HCT116 (cell line): Measurements from ENCODE around the gene DOCK4. TPM values are rescaled to one million over a fixed set of nuclear protein-coding genes. Genes with fewer than 3 reads are reported as not detected.

ENCODE experiments used
- ATAC-seq: fragments of 200-7000 bp; cut with Tn5 transposase; 2 replicates; pipeline ENCODE4 v1.9.1; 2020; ENCODE audit warnings: mild to moderate bottlenecking, moderate library complexity
- BruUV-seq: library from RNA; stranded (reverse); fragments of 400-500 nt; replicated peaks from 2 replicates; lab custom pipeline; 2021; lab: Mats Ljungman, UMichigan
- CTCF ChIA-PET: fragments of 300-600 bp; sonication (Branson Sonifier 250); formaldehyde crosslinking; loops from one replicate; lab custom pipeline; 2021; ENCODE audit warnings: antibody characterized with exemption; lab: Charles Lee
- POLR2A ChIA-PET: fragments of 300-600, 350-600 bp; sonication (Branson Sonifier 250); formaldehyde crosslinking; loops from one replicate; lab custom pipeline; 2021; ENCODE audit warnings: antibody characterized with exemption; lab: Charles Lee
- RAD21 ChIA-PET, 2 experiments: fragments of 300-600 bp; sonication (Branson Sonifier 250); formaldehyde crosslinking; loops; one replicate each; lab custom pipeline; 2023; ENCODE audit warnings: low total read pairs in 2 of 2; ENCODE audit not compliant: uncharacterized antibody in 2 of 2, unreplicated experiment in 2 of 2, low non-redundant PET in 1 of 2; lab: Charles Lee
- DNase-seq: peaks from one replicate; pipeline ENCODE4 v3.0.0-alpha.2; 2010; ENCODE audit warnings: low read depth, low spot score
- H2AFZ ChIP-seq: fragments of 200-600 bp; shearing (Covaris generic), sonication (generic); 2 replicates; pipeline ENCODE4 v1.6.1; 2017; ENCODE audit warnings: low read depth, mixed run types, mixed read lengths, antibody characterized with exemption, low read length; ENCODE audit not compliant: poor library complexity, severe bottlenecking
- H3K27ac ChIP-seq: 2 replicates; pipeline ENCODE4 v1.5.1; 2012; ENCODE audit warnings: low read depth, low read length
- H3K27me3 ChIP-seq: fragments of 200-600 bp; sonication (generic); 2 replicates; pipeline ENCODE4 v1.6.1; 2016; ENCODE audit warnings: mixed run types, low read length, mixed read lengths; ENCODE audit not compliant: insufficient read depth
- H3K36me3 ChIP-seq, 2 experiments: fragments of 200-500 bp in 1 of 2; fragments of 200-600 bp in 1 of 2; sonication (Bioruptor generic) in 1 of 2; sonication (generic) in 1 of 2; 2 replicates each; pipeline versions ENCODE4 v1.5.1 to v1.6.1; 2014 to 2016; ENCODE audit warnings: low read length in 2 of 2, inconsistent platforms in 1 of 2, mixed read lengths in 1 of 2, mixed run types in 1 of 2; ENCODE audit not compliant: insufficient read depth in 2 of 2, control insufficient read depth in 1 of 2
- H3K4me1 ChIP-seq, 2 experiments: fragments of 200-600 bp in 1 of 2; sonication (generic) in 1 of 2; 2 replicates each; pipeline versions ENCODE4 v1.5.1 to v1.6.1; 2012 to 2017; ENCODE audit warnings: low read length in 2 of 2, inconsistent platforms in 1 of 2, mild to moderate bottlenecking in 1 of 2, mixed read lengths in 1 of 2, mixed run types in 1 of 2, moderate library complexity in 1 of 2; ENCODE audit not compliant: insufficient read depth in 2 of 2, control insufficient read depth in 1 of 2
- H3K4me2 ChIP-seq: fragments of 200-600 bp; sonication (generic); 2 replicates; pipeline ENCODE4 v1.6.1; 2017; ENCODE audit warnings: mixed run types, low read length, mixed read lengths
- H3K4me3 ChIP-seq, 2 experiments: fragments of 200-600 bp in 1 of 2; sonication (generic) in 1 of 2; replicated peaks in 1 of 2; 2 replicates each; pipeline ENCODE4 v1.5.1; 2011 to 2016; ENCODE audit warnings: low read length in 2 of 2, control low read depth in 1 of 2, low read depth in 1 of 2, mild to moderate bottlenecking in 1 of 2, mixed read lengths in 1 of 2, mixed run types in 1 of 2
- H3K79me2 ChIP-seq: fragments of 200-600 bp; sonication (generic); 2 replicates; pipeline ENCODE4 v1.6.1; 2017; ENCODE audit warnings: mild to moderate bottlenecking, mixed run types, low read length, moderate library complexity, mixed read lengths; ENCODE audit not compliant: insufficient read depth
- H3K9ac ChIP-seq: fragments of 200-600 bp; sonication (generic); 2 replicates; pipeline ENCODE4 v1.6.1; 2016; ENCODE audit warnings: low read length, mixed read lengths
- H3K9me2 ChIP-seq: fragments of 200-600 bp; sonication (generic), shearing (Covaris generic); 2 replicates; pipeline ENCODE4 v1.6.1; 2017; ENCODE audit warnings: mixed run types, mild to moderate bottlenecking, moderate library complexity; ENCODE audit not compliant: insufficient read depth
- H3K9me3 ChIP-seq, 2 experiments: fragments of 200-500 bp in 1 of 2; fragments of 200-600 bp in 1 of 2; sonication (Bioruptor generic) in 1 of 2; sonication (generic) in 1 of 2; 2 replicates each; pipeline ENCODE4 v1.6.1; 2014 to 2017; ENCODE audit warnings: low read length in 2 of 2, mixed read lengths in 2 of 2, inconsistent platforms in 1 of 2, low read depth in 1 of 2, mild to moderate bottlenecking in 1 of 2, mixed run types in 1 of 2, moderate library complexity in 1 of 2; ENCODE audit not compliant: control insufficient read depth in 1 of 2, insufficient read depth in 1 of 2
- H4K20me1 ChIP-seq: fragments of 200-600 bp; sonication (generic), shearing (Covaris generic); 2 replicates; pipeline ENCODE4 v1.6.1; 2017; ENCODE audit warnings: mixed run types, mild to moderate bottlenecking, moderate library complexity; ENCODE audit not compliant: insufficient read depth
- CBX3 ChIP-seq: IDR thresholded peaks from 2 replicates; pipeline ENCODE4 v1.6.1; 2012; ENCODE audit warnings: low read depth
- CEBPB ChIP-seq: IDR thresholded peaks from 2 replicates; pipeline ENCODE4 v1.6.1; 2012; ENCODE audit warnings: low read depth
- ELF1 ChIP-seq: IDR thresholded peaks from 2 replicates; pipeline ENCODE4 v1.6.1; 2012; ENCODE audit warnings: low read depth, borderline replicate concordance
- EZH2 ChIP-seq: fragments of 200-600 bp; sonication (generic); IDR thresholded peaks from 2 replicates; pipeline ENCODE4 v1.6.1; 2017; ENCODE audit warnings: antibody characterized with exemption, mixed run types
- FOSL1 ChIP-seq: IDR thresholded peaks from 2 replicates; pipeline ENCODE4 v1.6.1; 2012; ENCODE audit warnings: low read depth
- JUND ChIP-seq: IDR thresholded peaks from 2 replicates; pipeline ENCODE4 v1.6.1; 2012
- MAX ChIP-seq: IDR thresholded peaks from 2 replicates; pipeline ENCODE4 v1.6.1; 2012
- RAD21 ChIP-seq: IDR thresholded peaks from 2 replicates; pipeline ENCODE4 v1.6.1; 2012; ENCODE audit warnings: low read depth, mild to moderate bottlenecking
- SP1 ChIP-seq: IDR thresholded peaks from 2 replicates; pipeline ENCODE4 v1.6.1; 2012; ENCODE audit warnings: low read depth
- SRF ChIP-seq: IDR thresholded peaks from 2 replicates; pipeline ENCODE4 v1.6.1; 2012; ENCODE audit warnings: low read depth
- YY1 ChIP-seq: IDR thresholded peaks from 2 replicates; pipeline ENCODE4 v1.6.1; 2011; ENCODE audit warnings: low read length, low read depth, moderate library complexity, mild to moderate bottlenecking; ENCODE audit not compliant: insufficient replicate concordance; ENCODE audit errors: extremely low read depth
- ZFX ChIP-seq: fragments of 450-650 bp; IDR thresholded peaks from 2 replicates; pipeline ENCODE4 v1.6.1; 2017
- ZNF274 ChIP-seq: fragments of 200-500 bp; sonication (Bioruptor generic); IDR thresholded peaks from 2 replicates; pipeline ENCODE4 v1.6.1; 2014; ENCODE audit warnings: mild to moderate bottlenecking, low read depth, low read length, inconsistent platforms
- intact Hi-C: fragments of 100-400 bp; cut with micrococcal nuclease; formaldehyde crosslinking; loops from 2 replicates; pipeline ENCODE4 v1.10.0; 2022
- total RNA-seq: library from RNA; stranded (reverse); gene quantifications from one replicate; pipeline ENCODE4 v1.2.1, GENCODE V29; 2021; ENCODE audit not compliant: unreplicated experiment
- TF ChIP-seq, protein P1 (sequence below): IDR thresholded peaks from 2 replicates; pipeline ENCODE4 v1.6.1; 2011; ENCODE audit warnings: mild to moderate bottlenecking, low read length, moderate library complexity; ENCODE audit not compliant: insufficient replicate concordance; ENCODE audit errors: extremely low read depth
- TF ChIP-seq, protein P2 (sequence below), 3 experiments: fragments of 200-600 bp in 1 of 3; sonication (generic) in 1 of 3; IDR thresholded peaks in 2 of 3; conservative IDR thresholded peaks in 1 of 3; 2 replicates each; pipeline ENCODE4 v1.5.1; 2012 to 2017; ENCODE audit warnings: low read depth in 2 of 3, low read length in 2 of 3, antibody characterized with exemption in 1 of 3, borderline replicate concordance in 1 of 3, control low read depth in 1 of 3, mild to moderate bottlenecking in 1 of 3, mixed read lengths in 1 of 3, mixed run types in 1 of 3, moderate library complexity in 1 of 3; ENCODE audit not compliant: insufficient read depth in 1 of 3

The DOCK4 gene
- total RNA-seq, 1 experiment from 2014 or later, result 2.2 TPM

- no peak for TF ChIP-seq ZNF274
- TF ChIP-seq CBX3, result no peak
These were observed 511.8 kb downstream of the DOCK4 start (continued) for GRCh38 chr7:111694376-111694775.

GRCh38 chr7:111690364-111691111 is 515.7 kb downstream of the DOCK4 start:
- H3K9ac ChIP-seq, result no peak overlapping the region
- no peaks in the 10 kb centered on the region for H3K79me2 ChIP-seq
- no peak for DNase-seq
- POLR2A ChIA-PET, result no interaction called here
- CTCF ChIA-PET, result no interaction called here
- H3K36me3 ChIP-seq, result no peaks in the 10 kb centered on the region
- H4K20me1 ChIP-seq, result no peaks in the 10 kb centered on the region
- no peak overlapping the region for H2AFZ ChIP-seq
- RAD21 ChIA-PET, result no interaction called here
- H3K9me3 ChIP-seq, result no peaks in the 10 kb centered on the region
- H3K27ac ChIP-seq, result no peak overlapping the region
- H3K4me3 ChIP-seq, result no peak overlapping the region
- no peaks in the 10 kb centered on the region for H3K27me3 ChIP-seq
- intact Hi-C loops, result no loop called here
- no peak overlapping the region for H3K4me2 ChIP-seq
- H3K9me2 ChIP-seq, result no peaks in the 10 kb centered on the region
- no peak for TF ChIP-seq SP1
- no TSS peak for BruUV-seq
- no peak for ATAC-seq
- no peaks in the 10 kb centered on the region for H3K4me1 ChIP-seq

DNA sequence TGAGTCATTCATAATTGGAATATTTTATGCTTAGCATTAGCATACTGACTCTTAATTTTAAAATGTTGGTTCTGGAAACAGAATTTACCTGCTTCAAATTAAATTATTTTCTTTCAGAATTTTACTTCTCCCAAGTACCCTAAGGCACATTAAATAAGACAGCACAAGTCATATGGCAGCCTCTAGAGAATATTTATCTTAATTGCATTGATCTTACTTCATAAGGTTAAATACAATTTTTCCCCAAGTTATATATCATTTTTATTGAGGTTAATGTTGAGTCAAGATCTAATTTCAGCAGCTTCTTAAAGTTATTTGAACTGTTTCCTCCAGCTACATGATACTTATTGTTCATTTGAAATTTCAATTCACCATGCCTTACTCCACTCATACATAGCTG is 520.9 kb downstream of the DOCK4 start:
- no peaks in the 10 kb centered on the region for H3K36me3 ChIP-seq
- ATAC-seq (no peak), DNase-seq (no peak)
- no peaks in the 10 kb centered on the region for H3K27me3 ChIP-seq
- no peaks in the 10 kb centered on the region for H3K79me2 ChIP-seq
- no TSS peak for BruUV-seq
- no peaks in the 10 kb centered on the region for H4K20me1 ChIP-seq
- no peak overlapping the region for H3K9ac ChIP-seq
- H2AFZ ChIP-seq, result no peak overlapping the region
- no peak overlapping the region for H3K4me3 ChIP-seq
- H3K9me3 ChIP-seq, result no peaks in the 10 kb centered on the region
- intact Hi-C loops, result no loop called here
- H3K9me2 ChIP-seq, result no peaks in the 10 kb centered on the region
- H3K4me2 ChIP-seq, result no peak overlapping the region
- H3K27ac ChIP-seq, result no peak overlapping the region
- TF ChIP-seq RAD21, result no peak
- TF ChIP-seq, protein P1, sequence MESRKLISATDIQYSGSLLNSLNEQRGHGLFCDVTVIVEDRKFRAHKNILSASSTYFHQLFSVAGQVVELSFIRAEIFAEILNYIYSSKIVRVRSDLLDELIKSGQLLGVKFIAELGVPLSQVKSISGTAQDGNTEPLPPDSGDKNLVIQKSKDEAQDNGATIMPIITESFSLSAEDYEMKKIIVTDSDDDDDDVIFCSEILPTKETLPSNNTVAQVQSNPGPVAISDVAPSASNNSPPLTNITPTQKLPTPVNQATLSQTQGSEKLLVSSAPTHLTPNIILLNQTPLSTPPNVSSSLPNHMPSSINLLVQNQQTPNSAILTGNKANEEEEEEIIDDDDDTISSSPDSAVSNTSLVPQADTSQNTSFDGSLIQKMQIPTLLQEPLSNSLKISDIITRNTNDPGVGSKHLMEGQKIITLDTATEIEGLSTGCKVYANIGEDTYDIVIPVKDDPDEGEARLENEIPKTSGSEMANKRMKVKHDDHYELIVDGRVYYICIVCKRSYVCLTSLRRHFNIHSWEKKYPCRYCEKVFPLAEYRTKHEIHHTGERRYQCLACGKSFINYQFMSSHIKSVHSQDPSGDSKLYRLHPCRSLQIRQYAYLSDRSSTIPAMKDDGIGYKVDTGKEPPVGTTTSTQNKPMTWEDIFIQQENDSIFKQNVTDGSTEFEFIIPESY, result no peak
- TF ChIP-seq MAX, result no peak
- TF ChIP-seq FOSL1, result no peak
- no peak for TF ChIP-seq YY1
- TF ChIP-seq ELF1, result no peak
- no peak for TF ChIP-seq CEBPB
- no peak for TF ChIP-seq SRF
- TF ChIP-seq ZFX, result no peak
- TF ChIP-seq SP1, result no peak
- TF ChIP-seq JUND, result no peak
- TF ChIP-seq, protein P2, sequence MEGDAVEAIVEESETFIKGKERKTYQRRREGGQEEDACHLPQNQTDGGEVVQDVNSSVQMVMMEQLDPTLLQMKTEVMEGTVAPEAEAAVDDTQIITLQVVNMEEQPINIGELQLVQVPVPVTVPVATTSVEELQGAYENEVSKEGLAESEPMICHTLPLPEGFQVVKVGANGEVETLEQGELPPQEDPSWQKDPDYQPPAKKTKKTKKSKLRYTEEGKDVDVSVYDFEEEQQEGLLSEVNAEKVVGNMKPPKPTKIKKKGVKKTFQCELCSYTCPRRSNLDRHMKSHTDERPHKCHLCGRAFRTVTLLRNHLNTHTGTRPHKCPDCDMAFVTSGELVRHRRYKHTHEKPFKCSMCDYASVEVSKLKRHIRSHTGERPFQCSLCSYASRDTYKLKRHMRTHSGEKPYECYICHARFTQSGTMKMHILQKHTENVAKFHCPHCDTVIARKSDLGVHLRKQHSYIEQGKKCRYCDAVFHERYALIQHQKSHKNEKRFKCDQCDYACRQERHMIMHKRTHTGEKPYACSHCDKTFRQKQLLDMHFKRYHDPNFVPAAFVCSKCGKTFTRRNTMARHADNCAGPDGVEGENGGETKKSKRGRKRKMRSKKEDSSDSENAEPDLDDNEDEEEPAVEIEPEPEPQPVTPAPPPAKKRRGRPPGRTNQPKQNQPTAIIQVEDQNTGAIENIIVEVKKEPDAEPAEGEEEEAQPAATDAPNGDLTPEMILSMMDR (IDR thresholded peaks at IDR 0.05 in 2 of 3, conservative IDR thresholded peaks at IDR 0.05 in 1 of 3; ENCODE audit: borderline replicate concordance in 1 of 3, insufficient read depth in 1 of 3, low read depth in 2 of 3, low read length in 2 of 3), result no peak
- TF ChIP-seq EZH2, result no peak
- CTCF ChIA-PET, result no interaction called here
- POLR2A ChIA-PET, result no interaction called here
- RAD21 ChIA-PET, result no interaction called here
- no peaks in the 10 kb centered on the region for H3K4me1 ChIP-seq
